Left ventricle myocardium superior (tissue), 1 donor: Measurements from ENCODE around the gene PPP2R2C. TPM values are rescaled to one million over a fixed set of nuclear protein-coding genes. Genes with fewer than 3 reads are reported as not detected.
A peak's percentile ranks its signal among the peaks of the same experiment; 100 is the strongest.

ENCODE experiments used
- ATAC-seq: fragments of 200-7000 bp; cut with Tn5 transposase; one replicate; pipeline ENCODE4 v1.9.1; 2020; ENCODE audit warnings: mild to moderate bottlenecking, moderate library complexity
- DNase-seq: peaks from one replicate; pipeline ENCODE4 v3.0.0-alpha.2; 2020
- intact Hi-C: fragments of 100-400 bp; cut with micrococcal nuclease; formaldehyde crosslinking; loops from one replicate; pipeline ENCODE4 v1.11.0; 2022
- total RNA-seq: library from RNA; stranded (reverse); fragmentation: NEBNext Ultra II Directional; extraction: Animal tissue kit (Norgen Biotek cat#: 25700); gene quantifications from one replicate; pipeline ENCODE4 v1.2.1, GENCODE V29; 2021
- donor health status: DM: no; HTN: yes; CAD: no; lungs with severe emphysema.

Gene PPP2R2C
- total RNA-seq, 1 donor from 2014 or later, result 8.6 TPM

DNA sequence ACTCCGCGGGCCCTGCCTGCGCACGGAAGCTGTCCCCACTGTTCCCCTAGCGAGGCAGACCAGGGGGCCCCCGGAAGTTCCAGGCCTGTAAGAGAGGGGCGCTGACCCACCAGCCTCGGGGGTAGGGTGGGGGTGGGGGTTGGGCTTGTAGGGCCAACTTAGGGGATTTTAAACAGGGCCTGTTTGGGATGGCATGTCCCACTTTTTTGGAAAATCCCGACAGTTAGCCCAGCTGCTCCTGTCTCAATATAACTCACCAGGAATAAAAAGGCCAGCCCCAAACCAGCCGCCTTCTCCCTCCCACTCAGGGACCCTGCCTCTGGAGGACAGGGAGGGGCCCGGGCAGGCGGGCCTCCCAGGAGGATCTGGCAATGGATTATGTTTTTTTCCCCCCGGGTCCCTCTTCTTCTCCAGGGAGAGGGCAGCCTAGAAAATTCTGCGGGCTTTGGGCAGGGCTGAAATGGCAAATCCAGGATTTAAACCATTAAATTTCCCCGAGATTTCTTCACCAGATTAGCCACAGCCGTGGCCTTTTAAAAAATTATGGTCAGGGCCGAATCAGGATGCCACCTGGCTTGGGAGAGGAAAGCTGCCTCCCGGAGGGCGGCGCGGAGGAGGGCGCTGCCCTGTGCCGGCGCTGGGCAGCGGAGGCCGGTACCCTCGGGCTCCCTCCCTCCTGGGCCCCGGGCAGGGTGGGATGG is 957 bp downstream of the PPP2R2C start:
- DNase-seq (no peak), ATAC-seq (no peak)
- intact Hi-C loops, result no loop called here

DNA sequence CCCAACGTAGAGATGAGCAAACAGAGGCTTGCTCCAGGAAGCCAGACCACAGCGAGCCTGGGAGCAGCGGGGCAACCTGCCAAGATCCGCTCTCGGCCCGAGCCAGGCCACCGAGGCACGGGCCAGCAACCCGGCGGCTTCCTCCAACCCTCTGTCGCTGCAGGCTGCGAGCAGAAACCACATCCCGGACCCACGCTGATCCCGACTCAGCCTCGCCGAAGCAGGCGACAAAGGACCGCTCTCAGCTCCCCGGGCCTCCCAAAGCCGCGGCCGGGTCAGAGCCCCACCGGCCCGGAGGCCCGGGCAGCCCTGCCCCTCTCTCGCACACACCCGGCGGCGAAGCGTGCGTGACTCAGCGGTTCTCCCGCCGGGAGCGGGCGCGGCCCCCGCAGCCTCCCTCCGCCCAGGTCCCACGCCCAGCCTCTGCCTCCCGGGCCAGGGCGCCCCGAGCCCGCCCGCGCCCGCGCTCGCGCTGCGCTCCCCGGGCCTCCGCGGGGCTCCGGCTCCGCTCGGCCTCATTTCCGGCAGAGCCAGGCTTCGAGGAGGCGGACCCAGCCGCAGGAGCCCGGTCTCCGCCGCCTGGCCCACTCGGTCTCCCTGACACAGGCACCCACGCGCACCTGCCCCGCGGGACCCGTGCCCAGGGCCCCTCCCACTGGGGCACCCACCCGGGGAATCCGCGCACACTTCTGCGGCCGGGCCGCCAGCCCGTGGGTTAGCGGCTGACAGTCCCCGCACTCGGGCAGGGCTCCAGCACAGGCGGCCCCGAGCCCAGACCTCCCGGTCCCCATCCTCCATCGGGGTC is 1.7 kb downstream of the PPP2R2C start:
- intact Hi-C loops, result no loop called here
- ATAC-seq, result peak; percentile 79
- peak; percentile 83 for DNase-seq

DNA sequence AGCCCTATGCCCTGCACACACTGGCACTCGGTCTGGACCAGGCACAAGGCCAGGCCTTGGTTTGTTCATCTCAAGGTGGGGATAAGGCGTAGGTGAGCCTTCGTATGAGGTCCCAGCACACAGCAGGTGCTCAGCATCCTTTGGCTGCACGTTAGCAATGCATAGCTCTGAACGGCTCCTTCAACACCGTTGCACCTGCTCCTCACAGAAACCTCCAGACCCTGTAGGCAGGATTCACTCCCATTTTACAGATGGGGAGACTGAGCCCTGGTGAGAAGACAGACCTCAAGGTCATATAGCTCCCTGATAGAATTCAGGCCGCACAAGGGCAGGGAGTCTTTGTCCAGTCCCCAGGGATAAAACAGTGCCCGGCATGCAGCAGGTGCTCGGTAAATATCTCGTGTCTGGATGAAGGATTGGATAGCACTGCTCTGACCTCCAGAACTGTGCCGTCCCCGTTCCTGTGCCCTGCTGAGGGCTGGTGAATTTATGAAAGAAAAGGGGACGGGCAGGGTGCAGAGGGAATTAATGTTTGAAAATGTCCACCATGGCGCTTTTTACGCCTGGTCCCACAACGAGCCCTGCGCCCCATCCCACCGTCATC is 2.4 kb downstream of the PPP2R2C start:
- ATAC-seq (no peak), DNase-seq (no peak)
- intact Hi-C loops, result no loop called here

DNA sequence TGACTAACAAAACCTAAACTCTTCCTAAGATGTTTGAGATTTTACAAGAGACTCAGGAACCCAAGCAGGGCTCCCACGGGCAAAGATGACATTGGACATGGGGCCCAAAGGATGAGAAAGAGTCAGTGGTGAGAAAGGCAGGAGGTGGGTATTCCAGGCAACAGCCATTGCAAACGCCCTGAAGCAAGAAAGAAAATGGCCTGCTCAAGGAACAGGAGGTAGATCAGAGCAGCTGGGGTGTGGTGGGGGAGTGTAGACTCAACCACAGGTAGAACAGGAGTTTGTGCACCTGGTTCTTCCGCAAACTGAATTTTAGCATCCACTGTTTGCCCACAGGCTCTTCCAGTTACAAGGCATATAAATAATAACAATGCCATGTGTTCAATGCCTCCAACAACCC is 3.3 kb downstream of the PPP2R2C start:
- DNase-seq, result no peak
- no peak for ATAC-seq
- intact Hi-C loops, result no loop called here

DNA sequence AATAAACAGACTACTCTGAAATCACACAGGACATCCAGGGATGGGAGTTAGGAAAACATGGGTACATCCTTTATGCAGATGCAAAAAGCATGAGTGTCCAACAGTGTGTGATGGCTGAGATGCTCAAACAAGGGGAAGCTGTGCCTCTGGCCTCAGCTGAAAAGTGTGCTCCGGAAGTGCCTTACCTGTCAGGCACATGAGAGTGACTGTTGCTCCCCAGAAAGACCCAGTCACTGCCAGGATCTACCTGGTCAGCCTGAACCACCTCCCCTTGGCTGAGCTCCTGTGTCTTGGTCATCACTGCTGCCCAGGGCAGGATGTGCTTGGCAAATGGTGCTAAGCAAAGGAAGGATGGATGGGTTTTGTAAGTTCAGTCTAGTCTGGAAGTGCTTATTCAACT is 4.0 kb downstream of the PPP2R2C start:
- DNase-seq, result no peak
- no peak for ATAC-seq
- intact Hi-C loops, result no loop called here

DNA sequence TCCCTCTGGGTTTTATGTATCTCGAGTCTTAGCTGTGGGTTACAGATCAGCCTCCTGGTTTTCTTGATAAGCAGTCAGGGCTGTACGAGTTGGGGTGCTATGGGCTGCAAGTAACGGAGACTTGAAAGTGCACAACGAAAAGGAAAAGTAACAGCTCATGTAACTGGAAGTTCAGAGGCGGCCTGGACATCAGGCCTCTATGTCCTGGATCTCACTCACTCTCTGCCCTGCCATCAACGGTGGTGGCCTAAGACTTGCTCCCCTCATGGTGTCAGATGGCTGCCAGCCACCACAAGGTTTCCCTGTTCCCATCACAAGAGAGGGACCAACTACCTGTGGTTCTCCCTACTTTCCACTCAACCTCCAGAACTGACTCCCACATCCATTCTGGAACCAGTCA is 4.8 kb downstream of the PPP2R2C start:
- DNase-seq (no peak), ATAC-seq (no peak)
- intact Hi-C loops, result no loop called here

DNA sequence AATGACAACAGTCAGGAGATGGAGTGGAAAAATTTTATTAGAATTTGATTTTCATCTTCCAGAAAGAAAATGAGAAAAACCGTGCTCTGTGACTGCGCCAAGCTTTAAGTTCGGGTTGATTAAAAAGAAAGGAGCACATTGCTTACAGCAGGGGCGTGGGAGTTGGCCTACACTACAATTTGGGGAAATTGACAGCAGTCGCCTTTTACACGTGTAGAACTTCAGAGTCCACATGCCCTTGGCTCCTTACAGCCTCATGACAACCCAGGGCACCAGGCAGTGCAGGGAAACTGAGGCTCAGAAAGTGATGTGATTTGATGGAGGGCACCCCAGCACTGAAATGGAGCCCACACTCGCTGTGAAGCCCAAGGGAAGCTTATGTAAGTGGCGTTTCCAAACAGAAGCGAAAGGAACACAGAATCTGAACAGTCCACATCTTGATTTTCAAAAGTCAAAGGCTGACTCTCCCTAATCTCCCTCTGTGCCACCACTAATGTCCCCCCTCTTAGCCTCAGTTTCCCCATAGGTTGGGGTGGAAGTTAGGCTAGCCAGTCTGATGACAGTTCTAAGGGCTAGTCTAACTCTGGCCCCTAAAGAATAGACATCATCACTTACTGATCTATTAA is 5.5 kb downstream of the PPP2R2C start:
- intact Hi-C loops, result no loop called here
- no peak for DNase-seq
- ATAC-seq, result no peak

DNA sequence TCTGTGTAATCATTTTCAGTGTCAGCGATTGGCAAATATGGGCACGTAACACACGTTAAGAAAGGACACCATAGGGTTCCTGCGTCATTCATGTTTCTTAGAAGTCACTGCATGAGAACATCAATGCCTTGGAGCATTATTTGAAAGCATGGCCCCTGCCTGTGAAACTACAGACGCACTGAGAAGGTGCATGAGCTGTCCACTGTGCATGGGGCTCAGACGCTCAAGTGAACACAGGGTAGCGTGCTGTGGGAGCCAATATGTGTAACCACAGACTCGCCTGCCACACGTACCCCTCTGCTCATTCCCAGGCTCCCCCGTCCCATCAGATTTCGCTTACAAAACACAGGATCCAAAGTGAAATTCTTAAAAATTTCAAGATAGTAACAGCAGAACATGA is 6.5 kb downstream of the PPP2R2C start:
- no peak for ATAC-seq
- DNase-seq, result no peak
- intact Hi-C loops, result no loop called here

DNA sequence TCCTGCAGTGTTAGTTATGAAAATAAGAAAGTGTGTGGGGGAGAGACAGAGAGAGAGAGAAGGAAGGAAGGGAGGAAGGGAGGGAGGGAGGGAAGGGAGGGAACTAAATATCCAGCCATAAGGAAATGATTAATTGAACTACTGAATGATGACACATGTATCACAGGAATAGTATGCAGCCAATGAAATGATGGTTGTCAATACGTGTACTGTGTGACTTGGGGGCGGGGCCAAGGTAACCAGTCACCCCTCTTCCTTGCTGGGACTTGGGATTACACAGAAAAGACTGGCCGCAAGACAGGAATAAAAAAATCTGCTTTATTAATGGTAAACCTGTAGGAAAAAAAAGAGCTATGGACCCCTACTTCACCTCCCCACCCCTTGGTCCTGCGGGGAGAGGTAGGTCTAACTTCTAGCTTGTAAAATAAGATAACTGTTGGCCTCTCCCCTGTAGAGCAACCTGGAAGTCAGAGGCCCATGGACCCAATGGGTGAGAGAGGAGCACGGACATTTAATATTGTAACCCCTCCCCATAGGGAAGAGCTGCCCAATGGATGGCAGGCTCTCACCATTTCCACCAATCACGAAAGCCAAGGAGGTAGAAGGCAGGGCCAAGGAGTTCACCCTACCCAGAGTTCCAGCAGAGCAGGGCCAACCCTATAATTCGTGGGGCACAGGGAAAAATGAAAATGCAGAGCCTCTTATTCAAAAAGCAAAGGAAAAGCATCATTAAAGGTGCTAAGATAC is 7.4 kb downstream of the PPP2R2C start:
- intact Hi-C loops, result no loop called here
- no peak for ATAC-seq
- DNase-seq, result no peak

DNA sequence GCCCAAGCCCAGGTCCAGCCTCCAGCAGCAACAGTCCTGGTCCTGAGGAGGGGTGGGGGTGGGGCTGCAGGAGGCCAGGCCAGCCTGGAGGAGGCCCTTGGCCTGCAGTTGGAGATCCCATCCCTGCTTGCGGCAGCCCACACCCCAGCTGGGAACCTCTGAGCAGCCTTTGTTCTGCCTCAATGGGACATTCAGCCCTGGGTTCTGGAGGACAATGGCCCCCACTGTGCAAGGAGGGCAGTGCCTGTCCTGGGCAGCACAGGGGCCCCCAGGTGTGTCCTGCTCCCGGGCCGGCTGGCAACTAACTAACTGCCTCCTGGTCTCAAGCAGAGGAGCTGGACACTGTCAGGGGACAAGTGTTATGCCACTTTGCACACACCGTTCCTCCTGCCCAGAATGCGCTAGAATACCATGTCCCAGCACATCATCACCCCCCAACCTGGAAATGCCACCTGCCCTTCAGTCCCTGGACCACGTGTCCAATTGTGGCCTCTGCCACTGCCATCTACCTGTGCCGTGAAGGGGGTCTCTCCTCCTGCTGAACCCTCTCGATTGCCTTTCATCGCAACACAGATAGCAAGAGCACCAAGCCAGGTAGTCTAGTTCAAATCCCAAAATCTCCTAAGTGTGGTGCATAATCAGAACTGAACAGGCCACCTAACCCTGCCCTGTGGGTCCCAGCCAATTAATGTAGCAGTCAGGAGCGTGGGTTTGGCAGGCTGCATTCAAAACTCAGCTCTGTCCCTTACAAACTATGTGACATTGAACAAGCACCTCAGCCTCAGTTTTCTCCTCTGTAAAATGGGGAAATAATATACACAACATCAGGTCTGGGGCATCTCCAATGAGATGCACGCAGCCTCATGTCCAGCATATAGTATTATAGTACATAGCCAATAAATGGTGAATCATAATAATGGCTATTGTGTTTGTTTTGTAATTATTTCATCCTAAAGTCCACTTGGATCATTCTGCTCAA is 8.8 kb downstream of the PPP2R2C start:
- DNase-seq (no peak), ATAC-seq (no peak)
- intact Hi-C loops, result no loop called here

DNA sequence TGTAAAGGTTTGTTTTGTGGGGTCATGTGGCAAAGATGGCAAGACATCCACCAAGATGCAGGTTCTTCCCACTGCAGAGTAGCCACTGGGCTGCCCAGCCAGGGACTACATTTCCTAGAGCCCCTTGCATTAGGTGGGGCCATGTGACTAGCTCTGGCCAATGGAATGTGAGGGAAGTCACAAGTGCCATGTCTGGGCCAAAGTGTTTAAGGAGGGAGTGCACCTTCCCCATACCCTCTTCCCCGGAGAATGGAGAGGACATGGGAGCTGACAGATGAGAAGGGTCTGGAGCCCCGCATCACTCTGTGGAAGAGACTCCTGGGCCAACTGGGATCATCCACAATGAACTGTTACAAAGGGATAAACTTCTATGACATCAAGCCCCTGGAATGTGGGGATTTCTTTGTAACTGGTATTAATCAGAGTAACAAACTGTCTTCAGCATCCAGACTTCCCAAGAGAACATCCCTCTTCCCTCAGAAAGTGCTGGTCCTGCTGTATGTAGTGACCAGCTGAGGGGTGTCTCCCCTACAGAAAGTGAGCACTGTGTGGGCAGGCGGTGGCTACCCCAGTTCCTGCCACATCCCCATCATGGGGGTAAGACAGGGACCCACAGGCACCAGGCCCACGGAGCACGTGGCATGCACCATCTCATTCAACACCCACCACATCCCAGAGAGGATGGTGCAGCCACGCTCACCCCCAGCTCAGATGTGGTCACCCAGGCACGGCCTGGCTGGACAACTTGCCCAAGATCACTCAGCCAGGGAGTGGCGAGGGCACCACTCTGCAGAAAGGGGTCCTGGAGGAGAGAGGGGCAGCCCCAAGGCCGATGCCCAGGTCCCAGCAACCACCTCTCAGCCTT is 10.9 kb downstream of the PPP2R2C start:
- DNase-seq, result no peak
- intact Hi-C loops, result no loop called here
- ATAC-seq, result no peak

DNA sequence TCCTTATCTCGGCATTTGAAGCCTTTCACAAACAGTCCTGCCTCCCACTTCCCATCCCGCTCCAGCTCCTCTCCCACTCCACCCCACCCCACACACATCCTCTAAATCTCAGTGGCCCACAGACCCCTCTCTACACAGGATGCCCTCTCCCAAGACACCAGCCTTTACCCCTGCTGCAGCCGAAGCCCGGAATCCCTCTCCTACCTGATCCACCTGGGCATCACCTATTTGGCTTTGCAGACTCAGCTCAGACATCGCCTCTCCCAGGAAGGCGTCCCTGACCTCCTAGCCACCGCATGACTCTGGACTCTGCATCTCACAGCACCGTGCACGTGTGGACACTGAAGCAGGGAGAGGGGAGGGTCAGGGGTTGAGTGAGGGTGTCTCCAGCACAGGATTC is 11.5 kb downstream of the PPP2R2C start:
- ATAC-seq (no peak), DNase-seq (no peak)
- intact Hi-C loops, result no loop called here

DNA sequence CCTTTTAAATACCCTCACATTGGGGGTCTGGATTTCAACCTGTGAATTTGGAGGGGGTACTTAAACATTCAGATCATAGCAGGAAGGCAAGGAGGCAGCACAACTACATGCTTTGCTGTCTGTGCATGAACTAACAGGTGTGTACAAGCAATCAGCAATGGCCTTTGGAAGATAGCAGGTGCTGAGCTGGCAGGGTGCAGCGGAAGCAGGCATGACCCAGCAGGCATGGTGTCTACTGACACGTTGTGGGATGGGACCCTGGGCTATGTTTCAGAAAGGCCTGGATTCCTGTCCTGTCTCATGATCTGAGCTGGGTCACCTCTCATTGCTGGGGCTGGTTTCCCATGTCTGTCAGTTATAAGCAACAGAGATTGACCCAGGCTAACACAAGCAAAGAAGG is 13.9 kb downstream of the PPP2R2C start:
- DNase-seq (no peak), ATAC-seq (no peak)
- intact Hi-C loops, result no loop called here

DNA sequence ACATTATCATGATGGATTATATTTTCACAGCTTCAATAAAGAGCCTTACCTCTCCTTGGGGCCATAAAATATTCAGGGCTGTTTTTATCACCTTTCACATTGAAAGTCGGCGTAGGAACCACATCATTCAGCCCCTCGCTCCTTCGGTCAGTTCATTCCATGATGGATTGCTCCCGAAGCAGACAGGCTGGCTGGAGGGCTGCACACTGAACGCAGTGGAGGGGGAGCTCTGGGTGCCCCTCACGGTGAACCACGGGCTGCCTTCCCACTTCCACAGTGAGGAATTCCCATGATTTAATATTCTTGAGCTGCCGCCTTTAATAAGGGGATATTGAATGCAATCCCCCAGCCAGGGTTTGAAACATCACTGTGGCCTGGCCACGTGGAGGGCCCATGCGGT is 16.0 kb downstream of the PPP2R2C start:
- ATAC-seq (no peak), DNase-seq (no peak)
- intact Hi-C loops, result no loop called here

DNA sequence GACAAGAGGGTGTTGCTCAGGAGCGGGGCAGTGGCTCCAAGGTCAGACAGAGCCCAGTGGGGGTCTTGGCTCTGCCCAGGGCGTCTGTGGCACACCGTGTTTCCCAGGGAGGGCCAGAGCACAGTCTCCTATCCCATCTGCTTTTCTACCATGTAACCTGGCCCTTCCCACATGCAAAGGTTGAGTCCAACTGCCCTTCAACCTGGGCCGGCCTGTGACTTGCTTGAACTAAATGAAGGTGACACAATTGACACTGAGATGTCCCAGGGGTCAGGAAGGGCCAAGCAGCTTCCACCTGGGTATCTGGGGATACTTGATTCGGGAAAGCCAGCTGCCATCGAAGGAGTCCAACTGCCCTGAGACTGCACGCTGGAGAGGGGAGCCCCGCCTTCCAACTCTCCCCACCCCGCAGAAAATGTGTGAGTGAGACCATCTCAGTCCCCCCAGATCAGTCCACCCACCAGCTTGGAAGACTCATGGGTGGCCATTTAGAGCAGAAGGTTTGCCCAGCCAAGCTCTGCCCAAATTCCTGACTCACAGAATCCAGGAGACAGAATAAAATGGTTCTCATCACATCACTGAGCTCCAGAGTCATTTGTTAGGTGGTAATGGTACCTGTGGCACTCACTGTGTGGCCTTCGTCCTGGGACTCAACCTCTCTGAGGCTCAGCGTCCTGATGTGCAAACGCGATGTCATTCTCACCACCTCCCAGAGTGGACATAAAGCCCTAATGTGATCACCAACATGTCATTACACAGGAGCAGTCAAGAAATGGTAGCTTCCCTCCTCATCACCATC is 18.1 kb downstream of the PPP2R2C start:
- intact Hi-C loops, result no loop called here
- ATAC-seq, result no peak
- DNase-seq, result no peak

DNA sequence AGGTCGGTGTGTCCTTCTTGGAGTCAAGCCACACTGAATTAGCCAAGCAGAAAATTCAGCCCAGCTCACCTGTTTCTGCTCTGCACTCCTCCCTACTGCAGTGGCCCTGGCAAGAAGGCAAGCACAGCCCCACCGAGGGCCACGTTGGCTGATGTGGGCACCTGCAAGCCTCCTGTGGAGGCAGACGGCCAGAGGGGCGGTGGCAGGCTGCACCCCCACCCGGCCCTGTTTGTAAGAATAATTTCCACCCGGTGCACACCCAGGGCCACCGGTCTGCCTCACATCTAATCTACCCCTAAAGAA is 18.8 kb downstream of the PPP2R2C start:
- DNase-seq (no peak), ATAC-seq (no peak)
- intact Hi-C loops, result no loop called here
